Activated T-cell treated with anti-CD3 and anti-CD28 coated beads, Interleukin-2, amount 50 U/mL, for 1 hour (primary cell): ENCODE results near the gene RBMS1.

Experiments
- DNase-seq: peaks from one replicate; pipeline ENCODE4 v3.0.0-alpha.2; 2020

The RBMS1 gene

GRCh38 chr2:160294889-160295288, 198.7 kb downstream of the RBMS1 start:
- no peak for DNase-seq

GRCh38 chr2:160294339-160294803, 199.2 kb downstream of the RBMS1 start:
- DNase-seq, result no peak

- no peak for DNase-seq
These were observed 200.1 kb downstream of the RBMS1 start for GRCh38 chr2:160293391-160294091.

GRCh38 chr2:160292225-160292624, 201.4 kb downstream of the RBMS1 start:
- DNase-seq, result no peak

- DNase-seq, result no peak
These were observed 202.2 kb downstream of the RBMS1 start for GRCh38 chr2:160291382-160291781.

GRCh38 chr2:160290598-160290997, 203.0 kb downstream of the RBMS1 start:
- DNase-seq, result no peak

GRCh38 chr2:160289831-160290230, 203.8 kb downstream of the RBMS1 start:
- no peak for DNase-seq

GRCh38 chr2:160289126-160289525, 204.5 kb downstream of the RBMS1 start:
- DNase-seq, result no peak

GRCh38 chr2:160288324-160288723, 205.3 kb downstream of the RBMS1 start:
- no peak for DNase-seq

GRCh38 chr2:160287476-160287875, 206.1 kb downstream of the RBMS1 start:
- DNase-seq, result no peak

- no peak for DNase-seq
These were observed 207.1 kb downstream of the RBMS1 start for GRCh38 chr2:160286551-160286950.

GRCh38 chr2:160283675-160284074, 209.9 kb downstream of the RBMS1 start:
- no peak for DNase-seq

GRCh38 chr2:160282063-160282580, 211.5 kb downstream of the RBMS1 start:
- DNase-seq, result no peak

- DNase-seq, result no peak
These were observed 212.4 kb downstream of the RBMS1 start for GRCh38 chr2:160281213-160281612.

- no peak for DNase-seq
These were observed 213.7 kb downstream of the RBMS1 start for GRCh38 chr2:160279813-160280465.

GRCh38 chr2:160278879-160279177, 214.8 kb downstream of the RBMS1 start:
- DNase-seq, result no peak

- DNase-seq, result no peak
These were observed 215.3 kb downstream of the RBMS1 start for GRCh38 chr2:160278101-160278878.

GRCh38 chr2:160277151-160277550, 216.5 kb downstream of the RBMS1 start:
- no peak for DNase-seq

- DNase-seq, result no peak
These were observed 218.0 kb downstream of the RBMS1 start for GRCh38 chr2:160275656-160276055.

GRCh38 chr2:160271171-160272086, 222.2 kb downstream of the RBMS1 start:
- DNase-seq, result no peak

- no peak for DNase-seq
These were observed 223.0 kb downstream of the RBMS1 start for GRCh38 chr2:160270571-160271113.
